GM23248 (cell line): ENCODE results near the gene VPS33B.

Source experiments
- EZH2 ChIP-seq: fragments of 200-600 bp; sonication (generic); IDR thresholded peaks from 2 replicates; pipeline ENCODE4 v1.6.1; 2018; ENCODE audit warnings: antibody characterized with exemption, mild to moderate bottlenecking; ENCODE audit not compliant: insufficient read depth, poor library complexity, severe bottlenecking
- EZH2phosphoT487 ChIP-seq: fragments of 200-600 bp; sonication (generic); IDR thresholded peaks from 2 replicates; pipeline ENCODE4 v1.6.1; 2018; ENCODE audit warnings: antibody characterized with exemption, moderate library complexity, mild to moderate bottlenecking, low read depth; ENCODE audit not compliant: insufficient read depth

- TF ChIP-seq EZH2: no peak
- no peak for TF ChIP-seq EZH2phosphoT487
These were observed at the start of gene VPS33B for GRCh38 chr15:91022075-91022831.
